Measurements from ENCODE around the gene JMJD8. TPM values are rescaled to one million over a fixed set of nuclear protein-coding genes. Genes with fewer than 3 reads are reported as not detected.
A peak's percentile ranks its signal among the peaks of the same experiment; 100 is the strongest.

JMJD8 gene
- total and polyA plus RNA-seq, 10 donors: 24.9 to 58.7 (median 35.9) TPM

GRCh38 chr16:726438-727290, 42.5 kb upstream of the JMJD8 start, which contains the start of the genes CCDC78 and HAGHL:
Gene CCDC78, minus strand, starts transcription at chr16:726443. Its CDS starts 76 bp downstream, at chr16:726367.
Gene HAGHL, plus strand, starts transcription at chr16:727106. Its CDS starts 404 bp downstream, at chr16:727510.
- peaks cover 11 to 63% (median 46%) of the 10 kb centered on the region in 6 donors for H3K4me1 ChIP-seq
- no peaks in the 10 kb centered on the region for H3K9me3 ChIP-seq
- TF ChIP-seq POLR2AphosphoS5 (IDR thresholded peaks at IDR 0.05) (peak in 2 of 3 donors; percentile 39 to 56), CTCF (IDR thresholded peaks at IDR 0.05 in 8 of 11, conservative IDR thresholded peaks at IDR 0.05 in 3 of 11) (no peak)
- H3K4me3 ChIP-seq: peak within 1 kb of the TSS; percentile 49 to 83 (median 60)
- H3K36me3 ChIP-seq: peaks cover 0 to 39% (median 4%) of the 10 kb centered on the region in 6 donors
- intact Hi-C loops (cut with DNase I; ENCODE audit: low total_unique reads): no loop called here
- peak within 1 kb of the TSS; percentile 9 to 90 (median 70) for H3K27ac ChIP-seq
- DNase-seq: peak; percentile 93
- WGBS, 5 donors: 0 to 6% (median 2%) methylated on average over 13 to 88 of the region's 88 CpGs
- peaks cover 0 to 42% (median 18%) of the 10 kb centered on the region in 7 donors for H3K27me3 ChIP-seq (replicated peaks in 1 of 7)

GRCh38 chr16:726188-726437, 42.0 kb upstream of the JMJD8 start:
- H3K36me3 ChIP-seq: peaks cover 0 to 33% (median under 1%) of the 10 kb centered on the region in 6 donors
- peak overlapping the region in 4 of 8 donors; percentile 73 to 90 (median 82) for H3K27ac ChIP-seq
- H3K9me3 ChIP-seq: no peaks in the 10 kb centered on the region
- no peak for TF ChIP-seq POLR2AphosphoS5 (IDR thresholded peaks at IDR 0.05)
- TF ChIP-seq CTCF (IDR thresholded peaks at IDR 0.05 in 8 of 11, conservative IDR thresholded peaks at IDR 0.05 in 3 of 11): no peak
- TF ChIP-seq POLR2A (IDR thresholded peaks at IDR 0.05): no peak
- no peak for DNase-seq
- peaks cover 0 to 42% (median 18%) of the 10 kb centered on the region in 7 donors for H3K27me3 ChIP-seq (replicated peaks in 1 of 7)
- WGBS, 5 donors: 20 to 60% (median 31%) methylated on average over 2 to 9 of the region's 9 CpGs
- intact Hi-C loops (cut with DNase I; ENCODE audit: low total_unique reads): no loop called here
- H3K4me1 ChIP-seq: peaks cover 14 to 68% (median 50%) of the 10 kb centered on the region in 6 donors
- peak overlapping the region in 6 of 8 donors; percentile 30 to 83 (median 57) for H3K4me3 ChIP-seq

DNA sequence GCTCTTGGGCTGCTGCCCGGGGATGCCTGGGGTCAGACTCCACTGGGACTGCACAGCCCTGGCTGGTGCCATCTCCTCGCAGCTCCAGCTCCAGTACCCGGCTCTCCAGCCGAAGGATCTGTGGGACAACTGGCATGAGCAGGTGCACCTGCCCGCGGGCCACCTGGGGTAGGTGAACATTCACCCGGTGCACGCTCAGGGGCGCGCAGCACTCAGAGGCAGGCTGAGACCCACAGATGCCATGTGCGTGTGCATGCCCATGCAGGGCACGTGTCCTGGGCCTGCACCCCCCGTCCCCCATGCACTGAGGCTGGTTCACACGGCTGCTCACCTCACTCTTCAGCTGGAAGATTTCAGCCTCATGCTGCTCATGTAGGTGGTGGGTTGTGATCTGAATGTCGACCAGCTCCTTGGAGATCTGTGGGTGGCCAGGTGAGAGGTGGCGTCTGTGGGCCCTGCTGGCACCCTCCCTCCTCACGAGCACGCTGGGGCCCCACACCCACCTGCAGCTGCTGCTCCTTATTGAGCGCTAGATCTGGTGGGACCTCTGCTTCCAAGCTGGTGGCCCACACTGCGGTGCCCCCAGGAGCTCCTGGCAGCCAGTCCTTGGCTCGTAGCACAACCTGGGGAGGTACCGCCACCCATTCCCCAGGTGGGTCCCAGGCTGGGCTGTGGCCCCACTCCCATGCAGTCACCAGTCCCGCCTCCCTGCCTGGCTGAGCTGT, 41.5 kb upstream of the JMJD8 start:
- intact Hi-C loops (cut with DNase I; ENCODE audit: low total_unique reads): no loop called here
- DNase-seq: peak; percentile 76
- 75 to 100% (median 81%) methylated on average over 1 to 23 of the region's 23 CpGs for WGBS, 5 donors
- Histone ChIP-seq H3K36me3 (peaks cover 0 to 28% (median 0%) of the 10 kb centered on the region in 6 donors), H3K27ac (peak overlapping the region in 2 of 8 donors; percentile 86 to 90), H3K4me1 (peaks cover 14 to 73% (median 53%) of the 10 kb centered on the region in 6 donors), H3K4me3 (peak overlapping the region in 1 of 8 donors; percentile 83), H3K27me3 (replicated peaks in 1 of 7) (peaks cover 0 to 42% (median 18%) of the 10 kb centered on the region in 7 donors), H3K9me3 (no peaks in the 10 kb centered on the region)
- TF ChIP-seq POLR2A (IDR thresholded peaks at IDR 0.05): no peak
- peak in 2 of 3 donors; percentile 27 to 32 for TF ChIP-seq POLR2AphosphoS5 (IDR thresholded peaks at IDR 0.05)

DNA sequence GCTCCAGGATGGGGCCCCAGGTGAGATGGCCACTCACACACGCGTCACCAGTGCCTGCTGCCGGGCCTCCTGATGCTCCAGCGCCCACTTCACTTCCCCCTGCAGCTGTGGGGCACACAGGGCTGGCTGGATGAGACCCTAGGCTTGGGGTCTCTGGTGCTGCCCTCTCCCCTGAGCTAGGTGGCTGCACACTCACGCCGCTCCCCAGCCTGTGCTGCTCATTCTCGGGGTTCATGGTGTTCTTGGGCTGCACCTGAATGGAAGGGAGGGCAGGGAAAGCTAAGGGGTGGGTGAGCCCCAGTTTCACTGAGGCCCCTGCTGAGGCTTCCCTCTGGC, 40.9 kb upstream of the JMJD8 start:
- Histone ChIP-seq H3K4me1 (peaks cover 17 to 79% (median 59%) of the 10 kb centered on the region in 6 donors), H3K36me3 (peaks cover 0 to 22% (median 0%) of the 10 kb centered on the region in 6 donors), H3K9me3 (no peaks in the 10 kb centered on the region), H3K27ac (no peak overlapping the region), H3K27me3 (replicated peaks in 1 of 7) (peaks cover 0 to 42% (median 18%) of the 10 kb centered on the region in 7 donors), H3K4me3 (no peak overlapping the region)
- 32 to 81% (median 72%) methylated on average over 2 to 7 of the region's 7 CpGs for WGBS, 5 donors
- intact Hi-C loops (cut with DNase I; ENCODE audit: low total_unique reads): no loop called here
- DNase-seq: no peak
- no peak for TF ChIP-seq CTCF (IDR thresholded peaks at IDR 0.05 in 8 of 11, conservative IDR thresholded peaks at IDR 0.05 in 3 of 11)
- TF ChIP-seq POLR2A (IDR thresholded peaks at IDR 0.05): no peak
- TF ChIP-seq POLR2AphosphoS5 (IDR thresholded peaks at IDR 0.05): no peak

All from spleen (tissue), 11 donors.